HG02798 (cell line): ENCODE measurements around the gene CXCL10.

Source experiments
- ATAC-seq: cut with Tn5 transposase; IDR thresholded peaks from one replicate; pipeline ENCODE4 v1.9.1; 2021; ENCODE audit warnings: mild to moderate bottlenecking; ENCODE audit not compliant: unreplicated experiment, poor library complexity

CXCL10 gene

GRCh38 chr4:75997081-75997480 is 26.2 kb downstream of the CXCL10 start:
- ATAC-seq: no peak

GRCh38 chr4:75995727-75996126 is 27.6 kb downstream of the CXCL10 start:
- ATAC-seq: no peak

- no peak for ATAC-seq
These were observed 30.8 kb downstream of the CXCL10 start for GRCh38 chr4:75992462-75992861.

- ATAC-seq: no peak
These were observed 33.3 kb downstream of the CXCL10 start for GRCh38 chr4:75989846-75990528.

GRCh38 chr4:75985116-75985515 is 38.2 kb downstream of the CXCL10 start:
- ATAC-seq: no peak

GRCh38 chr4:75980576-75980975 is 42.7 kb downstream of the CXCL10 start:
- no peak for ATAC-seq

GRCh38 chr4:75976177-75976576 is 47.1 kb downstream of the CXCL10 start:
- no peak for ATAC-seq

- no peak for ATAC-seq
These were observed 49.5 kb downstream of the CXCL10 start for GRCh38 chr4:75973766-75974165.
